Suprapubic skin (tissue), 3 donors: Measurements from ENCODE around the gene ENPEP.

Experiments
- POLR2AphosphoS5 ChIP-seq, 3 donors: sonication (generic); formaldehyde crosslinking; IDR thresholded peaks; one replicate each; pipeline ENCODE4 v1.6.1; 2017; ENCODE audit warnings: antibody characterized with exemption in 3 of 3
- TF ChIP-seq, protein P1 (sequence below), 2 donors: fragments of 200-600 bp in 1 of 2; fragments of 450-650 bp in 1 of 2; sonication (generic) in 1 of 2; IDR thresholded peaks; one replicate each; pipeline ENCODE4 v1.5.1; 2016 to 2019; ENCODE audit warnings: antibody characterized with exemption in 2 of 2, mild to moderate bottlenecking in 1 of 2, moderate library complexity in 1 of 2

DNA sequence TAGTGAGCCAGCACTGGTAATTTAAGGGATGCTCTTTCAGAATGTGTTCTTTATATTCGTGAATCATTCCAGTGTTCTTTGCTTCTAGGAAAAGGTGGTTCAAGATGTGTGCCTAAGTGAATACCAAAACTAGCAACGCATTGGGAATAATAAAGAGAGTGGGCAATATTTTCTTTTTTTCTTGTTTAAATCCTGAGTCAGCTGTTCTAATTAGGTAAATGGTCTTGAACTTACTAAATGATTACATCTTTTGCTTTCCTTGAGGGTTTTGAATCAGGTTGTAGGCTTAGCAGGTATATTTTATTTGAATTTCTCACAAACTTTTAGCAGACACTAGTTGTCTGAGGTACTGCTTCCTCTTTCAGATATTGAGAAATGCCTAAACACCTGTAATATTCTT, 29.5 kb downstream of the ENPEP start:
- TF ChIP-seq, protein P1, sequence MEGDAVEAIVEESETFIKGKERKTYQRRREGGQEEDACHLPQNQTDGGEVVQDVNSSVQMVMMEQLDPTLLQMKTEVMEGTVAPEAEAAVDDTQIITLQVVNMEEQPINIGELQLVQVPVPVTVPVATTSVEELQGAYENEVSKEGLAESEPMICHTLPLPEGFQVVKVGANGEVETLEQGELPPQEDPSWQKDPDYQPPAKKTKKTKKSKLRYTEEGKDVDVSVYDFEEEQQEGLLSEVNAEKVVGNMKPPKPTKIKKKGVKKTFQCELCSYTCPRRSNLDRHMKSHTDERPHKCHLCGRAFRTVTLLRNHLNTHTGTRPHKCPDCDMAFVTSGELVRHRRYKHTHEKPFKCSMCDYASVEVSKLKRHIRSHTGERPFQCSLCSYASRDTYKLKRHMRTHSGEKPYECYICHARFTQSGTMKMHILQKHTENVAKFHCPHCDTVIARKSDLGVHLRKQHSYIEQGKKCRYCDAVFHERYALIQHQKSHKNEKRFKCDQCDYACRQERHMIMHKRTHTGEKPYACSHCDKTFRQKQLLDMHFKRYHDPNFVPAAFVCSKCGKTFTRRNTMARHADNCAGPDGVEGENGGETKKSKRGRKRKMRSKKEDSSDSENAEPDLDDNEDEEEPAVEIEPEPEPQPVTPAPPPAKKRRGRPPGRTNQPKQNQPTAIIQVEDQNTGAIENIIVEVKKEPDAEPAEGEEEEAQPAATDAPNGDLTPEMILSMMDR (IDR thresholded peaks at IDR 0.05): no peak
- TF ChIP-seq POLR2AphosphoS5 (IDR thresholded peaks at IDR 0.05): no peak
